Esophagus muscularis mucosa (tissue), 4 donors: ENCODE data around the gene DCAF11.

Source experiments
- EP300 ChIP-seq: sonication (generic); formaldehyde crosslinking; IDR thresholded peaks from one replicate; pipeline ENCODE4 v1.6.1; 2017; ENCODE audit warnings: antibody characterized with exemption
- POLR2A ChIP-seq: fragments of 450-650 bp; IDR thresholded peaks from one replicate; pipeline ENCODE4 v1.6.1; 2017; ENCODE audit warnings: antibody characterized with exemption, moderate library complexity, mild to moderate bottlenecking, low read depth
- POLR2AphosphoS5 ChIP-seq, 2 donors: sonication (generic); formaldehyde crosslinking; IDR thresholded peaks; one replicate each; pipeline ENCODE4 v1.6.1; 2017; ENCODE audit warnings: antibody characterized with exemption in 2 of 2
- TF ChIP-seq, protein P1 (sequence below), 3 experiments: fragments of 200-600 bp in 2 of 3; fragments of 450-650 bp in 1 of 3; sonication (generic) in 2 of 3; IDR thresholded peaks; one replicate each; pipeline ENCODE4 v1.5.1; 2017 to 2019; ENCODE audit warnings: antibody characterized with exemption in 3 of 3, mild to moderate bottlenecking in 2 of 3, moderate library complexity in 1 of 3

DNA sequence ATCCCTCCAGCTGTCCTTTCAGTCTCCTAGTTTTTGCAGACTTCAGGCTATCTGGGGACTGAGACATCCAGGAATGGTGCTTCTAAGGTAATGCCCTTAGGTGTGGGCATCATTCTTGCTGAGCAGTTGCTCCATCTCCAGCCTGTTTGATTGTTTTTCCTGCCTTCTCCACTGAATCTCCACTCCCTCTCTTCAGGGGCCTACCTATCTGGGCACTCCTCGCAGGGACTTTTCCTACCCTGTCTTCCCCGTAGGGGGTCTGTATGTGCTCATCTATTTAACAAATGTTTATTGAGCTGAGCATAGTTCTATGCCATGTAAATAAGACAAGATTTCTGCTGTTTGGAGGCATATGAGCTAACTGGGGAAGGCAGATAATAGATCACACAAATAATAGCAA is 18.4 kb downstream of the DCAF11 start:
- no peak for TF ChIP-seq POLR2AphosphoS5 (IDR thresholded peaks at IDR 0.05)
- TF ChIP-seq, protein P1, sequence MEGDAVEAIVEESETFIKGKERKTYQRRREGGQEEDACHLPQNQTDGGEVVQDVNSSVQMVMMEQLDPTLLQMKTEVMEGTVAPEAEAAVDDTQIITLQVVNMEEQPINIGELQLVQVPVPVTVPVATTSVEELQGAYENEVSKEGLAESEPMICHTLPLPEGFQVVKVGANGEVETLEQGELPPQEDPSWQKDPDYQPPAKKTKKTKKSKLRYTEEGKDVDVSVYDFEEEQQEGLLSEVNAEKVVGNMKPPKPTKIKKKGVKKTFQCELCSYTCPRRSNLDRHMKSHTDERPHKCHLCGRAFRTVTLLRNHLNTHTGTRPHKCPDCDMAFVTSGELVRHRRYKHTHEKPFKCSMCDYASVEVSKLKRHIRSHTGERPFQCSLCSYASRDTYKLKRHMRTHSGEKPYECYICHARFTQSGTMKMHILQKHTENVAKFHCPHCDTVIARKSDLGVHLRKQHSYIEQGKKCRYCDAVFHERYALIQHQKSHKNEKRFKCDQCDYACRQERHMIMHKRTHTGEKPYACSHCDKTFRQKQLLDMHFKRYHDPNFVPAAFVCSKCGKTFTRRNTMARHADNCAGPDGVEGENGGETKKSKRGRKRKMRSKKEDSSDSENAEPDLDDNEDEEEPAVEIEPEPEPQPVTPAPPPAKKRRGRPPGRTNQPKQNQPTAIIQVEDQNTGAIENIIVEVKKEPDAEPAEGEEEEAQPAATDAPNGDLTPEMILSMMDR (IDR thresholded peaks at IDR 0.05): no peak
- TF ChIP-seq POLR2A: no peak
- no peak for TF ChIP-seq EP300
